HUES6 (cell line): Measurements from ENCODE around the gene CS.
"Not testable (repeated sequence)": the region's sequence is repeated elsewhere in the genome, so short reads cannot be mapped to it uniquely, and the experiment has no call there.

Source experiments
- H3K27ac ChIP-seq: 2 replicates; pipeline ENCODE4 v1.7.0; 2013; ENCODE audit warnings: low read depth, mild to moderate bottlenecking, low read length, inconsistent platforms
- H3K27me3 ChIP-seq: 2 replicates; pipeline ENCODE4 v1.6.1; 2013; ENCODE audit warnings: low read length; ENCODE audit not compliant: control insufficient read depth, insufficient read depth
- H3K36me3 ChIP-seq: 2 replicates; pipeline ENCODE4 v1.6.1; 2013; ENCODE audit warnings: low read length; ENCODE audit not compliant: control insufficient read depth, insufficient read depth
- H3K4me1 ChIP-seq: 2 replicates; pipeline ENCODE4 v1.6.1; 2013; ENCODE audit warnings: low read length; ENCODE audit not compliant: control insufficient read depth, insufficient read depth
- H3K4me3 ChIP-seq: 2 replicates; pipeline ENCODE4 v1.5.1; 2013; ENCODE audit warnings: low read depth, low read length
- H3K9ac ChIP-seq: one replicate; pipeline ENCODE4 v1.6.1; 2013; ENCODE audit warnings: mild to moderate bottlenecking, low read length
- H3K9me3 ChIP-seq: 2 replicates; pipeline ENCODE4 v1.6.1; 2013; ENCODE audit warnings: low read depth, low read length; ENCODE audit not compliant: control insufficient read depth, insufficient read depth

CS gene

DNA sequence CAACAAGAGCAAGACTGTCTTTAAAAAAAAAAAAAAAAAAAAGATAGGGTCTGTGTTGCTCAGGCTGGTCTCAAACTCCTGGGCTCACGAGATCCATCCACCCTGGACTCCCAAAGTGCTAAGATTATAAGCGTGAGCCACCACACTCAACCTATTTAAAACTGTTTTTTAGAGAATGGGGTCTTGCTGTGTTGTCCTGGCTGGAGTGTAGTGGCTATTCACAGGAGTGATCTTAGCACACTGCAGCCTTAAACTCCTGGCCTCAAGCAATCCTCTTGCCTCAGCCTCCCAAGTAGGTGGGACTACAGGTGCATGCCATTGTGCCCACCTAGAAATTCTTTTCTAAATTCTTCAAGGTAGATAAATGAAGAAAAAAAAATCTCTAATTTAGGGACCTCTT is 25.8 kb downstream of the CS start:
- Histone ChIP-seq H3K36me3 (peaks cover 83% of the 10 kb centered on the region), H3K4me3 (no peak overlapping the region), H3K4me1 (no peaks in the 10 kb centered on the region), H3K9me3 (no peaks in the 10 kb centered on the region), H3K9ac (no peak overlapping the region), H3K27ac (no peak overlapping the region), H3K27me3 (no peaks in the 10 kb centered on the region)

- not testable (repeated sequence) for H3K27me3 ChIP-seq, H3K27ac ChIP-seq, H3K4me1 ChIP-seq, H3K9me3 ChIP-seq, H3K9ac ChIP-seq, H3K4me3 ChIP-seq
- peaks cover 70% of the 10 kb centered on the region for H3K36me3 ChIP-seq
Observed at GRCh38 chr12:56272468-56272867, 27.7 kb downstream of the CS start.

DNA sequence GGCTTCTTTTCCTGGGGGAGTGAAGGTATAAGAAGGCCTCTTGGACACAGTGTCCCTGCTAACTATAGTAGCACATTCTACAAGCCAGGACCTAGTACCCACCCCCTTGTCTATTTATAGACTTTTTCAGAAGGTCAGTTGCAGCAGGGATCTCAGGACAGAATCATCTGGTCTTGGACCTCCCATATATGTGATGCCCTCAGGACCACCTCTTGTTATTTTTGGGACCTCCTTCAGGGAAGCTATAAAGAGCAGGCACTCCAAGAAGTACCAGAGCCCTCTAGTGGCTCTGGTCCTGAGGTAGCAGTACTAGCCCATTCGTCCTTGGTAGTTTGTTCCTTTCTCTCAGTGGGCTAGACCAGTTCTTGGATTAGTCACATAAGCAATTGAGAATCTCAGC is 29.1 kb downstream of the CS start:
- Histone ChIP-seq H3K27me3 (no peaks in the 10 kb centered on the region), H3K27ac (no peak overlapping the region), H3K4me3 (no peak overlapping the region), H3K4me1 (peaks cover 8% of the 10 kb centered on the region; the same call in 1 of the 2 replicates), H3K36me3 (peaks cover 60% of the 10 kb centered on the region), H3K9me3 (no peaks in the 10 kb centered on the region), H3K9ac (no peak overlapping the region)

DNA sequence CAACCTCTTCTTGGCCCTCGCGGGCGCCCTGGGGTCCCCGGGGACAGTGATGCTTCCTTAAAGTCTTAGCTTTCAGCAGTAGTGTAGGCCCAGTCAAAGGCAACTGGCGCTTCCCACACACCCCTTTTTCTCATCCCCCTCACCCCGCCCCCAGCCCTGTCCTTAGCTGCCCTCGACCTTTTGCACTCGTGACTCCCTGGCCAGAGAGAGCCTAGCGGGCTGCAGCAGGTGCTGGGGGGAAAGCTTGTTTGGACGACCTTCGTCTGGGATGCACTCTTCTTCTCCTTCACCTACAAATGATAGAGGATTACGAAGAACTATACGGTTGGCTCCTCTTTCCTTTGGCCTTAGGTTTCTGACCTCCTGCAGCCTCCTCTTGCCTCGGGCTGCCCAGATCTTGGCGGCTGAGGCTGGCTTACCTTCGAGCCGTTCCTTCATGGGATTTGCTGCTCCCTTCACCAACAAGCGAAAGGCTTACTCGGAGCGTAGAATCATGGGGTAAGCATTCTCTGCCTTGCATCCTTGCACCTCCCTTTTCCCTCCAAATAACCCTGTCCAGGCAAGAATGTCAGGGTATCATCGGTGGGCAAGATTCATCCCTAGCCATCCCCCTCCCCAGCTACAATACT is 32.6 kb downstream of the CS start:
- peaks cover 8% of the 10 kb centered on the region; the same call in 1 of the 2 replicates for H3K4me1 ChIP-seq

GRCh38 chr12:56266693-56267442 is 33.3 kb downstream of the CS start, which contains the start of gene COQ10A:
COQ10A (plus strand) TSS chr12:56266942; CDS start chr12:56267119, 177 bp downstream.
- Histone ChIP-seq H3K4me3 (peak within 1 kb of the TSS; percentile 76), H3K36me3 (peaks cover 26% of the 10 kb centered on the region), H3K27me3 (no peaks in the 10 kb centered on the region), H3K27ac (peak within 1 kb of the TSS; percentile 38; the same call in 1 of the 2 replicates), H3K9ac (peak within 1 kb of the TSS; percentile 70), H3K4me1 (peaks cover 8% of the 10 kb centered on the region; the same call in 1 of the 2 replicates), H3K9me3 (no peaks in the 10 kb centered on the region)

More for the DNA sequence above, 32.6 kb downstream of the CS start:
- Histone ChIP-seq H3K27ac (no peak overlapping the region), H3K4me3 (peak overlapping the region; percentile 76), H3K36me3 (peaks cover 27% of the 10 kb centered on the region), H3K9ac (peak overlapping the region; percentile 70), H3K27me3 (no peaks in the 10 kb centered on the region), H3K9me3 (no peaks in the 10 kb centered on the region)

DNA sequence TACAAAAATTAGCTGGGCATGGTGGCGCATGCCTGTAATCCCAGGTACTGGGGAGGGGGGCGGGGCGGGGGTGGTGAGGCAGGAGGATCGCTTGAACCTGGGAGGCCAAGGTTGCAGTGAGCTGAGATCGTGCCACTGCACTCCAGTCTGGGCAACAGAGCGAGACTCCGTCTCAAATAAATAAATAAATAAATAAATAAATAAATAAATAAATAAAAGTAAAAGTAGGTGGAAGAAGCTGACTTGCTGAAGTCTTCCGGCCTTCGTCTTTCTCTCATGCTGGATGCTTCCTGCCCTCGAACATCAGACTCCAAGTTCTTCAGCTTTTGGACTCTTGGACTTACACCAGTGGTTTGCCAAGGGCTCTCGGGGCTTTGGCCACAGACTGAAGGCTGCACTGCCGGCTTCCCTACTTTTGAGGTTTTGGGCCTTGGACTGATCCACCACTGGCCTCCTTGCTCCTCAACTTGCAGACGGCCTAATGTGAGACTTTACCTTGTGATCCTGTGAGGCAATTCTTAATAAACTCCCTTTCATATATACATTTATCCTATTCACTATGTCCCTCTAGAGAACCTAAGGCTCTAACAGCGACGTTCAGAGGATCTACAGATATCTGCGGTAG is 34.0 kb downstream of the CS start:
- H3K4me1 ChIP-seq, H3K27ac ChIP-seq, H3K27me3 ChIP-seq, H3K9me3 ChIP-seq: not testable (repeated sequence)
- Histone ChIP-seq H3K9ac (peak overlapping the region; percentile 70), H3K36me3 (peaks cover 21% of the 10 kb centered on the region), H3K4me3 (peak overlapping the region; percentile 76)

- H3K36me3 ChIP-seq, H3K27me3 ChIP-seq, H3K9me3 ChIP-seq, H3K27ac ChIP-seq, H3K9ac ChIP-seq, H3K4me3 ChIP-seq: not testable (repeated sequence)
- peaks cover 12% of the 10 kb centered on the region for H3K4me1 ChIP-seq
Observed at GRCh38 chr12:56262955-56263354, 37.2 kb downstream of the CS start.

- Histone ChIP-seq H3K4me1 (peaks cover 14% of the 10 kb centered on the region), H3K9ac (no peak overlapping the region)
Observed at GRCh38 chr12:56261503-56262232, 38.5 kb downstream of the CS start.

GRCh38 chr12:56260921-56261320 is 39.2 kb downstream of the CS start:
- Histone ChIP-seq H3K36me3 (peaks cover 5% of the 10 kb centered on the region), H3K27me3 (no peaks in the 10 kb centered on the region), H3K9ac (no peak overlapping the region), H3K4me1 (peaks cover 17% of the 10 kb centered on the region), H3K9me3 (no peaks in the 10 kb centered on the region), H3K4me3 (no peak overlapping the region), H3K27ac (no peak overlapping the region)

More at GRCh38 chr12:56261503-56262232, 38.5 kb downstream of the CS start:
- Histone ChIP-seq H3K36me3 (no peaks in the 10 kb centered on the region; the same call in 1 of the 2 replicates), H3K4me3 (no peak overlapping the region), H3K9me3 (no peaks in the 10 kb centered on the region), H3K27ac (no peak overlapping the region), H3K27me3 (no peaks in the 10 kb centered on the region)

DNA sequence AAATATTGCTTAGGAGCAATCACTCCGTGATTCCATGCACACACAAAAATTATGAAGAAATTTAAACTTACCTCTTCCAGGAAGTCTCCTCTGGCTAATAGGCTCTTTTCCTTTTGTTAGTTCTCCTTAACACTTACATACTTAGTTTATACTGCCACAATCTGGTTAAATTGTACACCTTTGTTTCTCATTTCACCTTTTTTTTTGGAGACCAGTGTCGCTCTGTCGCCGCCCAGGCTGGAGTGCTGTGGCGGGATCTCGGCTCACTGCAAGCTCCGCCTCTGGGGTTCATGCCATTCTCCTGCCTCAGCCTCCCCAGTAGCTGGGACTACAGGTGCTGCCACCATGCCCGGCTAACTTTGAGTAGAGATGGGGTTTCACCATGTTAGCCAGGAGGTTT is 39.8 kb downstream of the CS start:
- Histone ChIP-seq H3K4me1 (peaks cover 17% of the 10 kb centered on the region), H3K27ac (no peak overlapping the region), H3K36me3 (peaks cover 11% of the 10 kb centered on the region), H3K9me3 (no peaks in the 10 kb centered on the region), H3K9ac (no peak overlapping the region), H3K4me3 (no peak overlapping the region), H3K27me3 (no peaks in the 10 kb centered on the region)
